AG04449 (cell line): ENCODE data around the gene KRAS.
A peak's percentile ranks its signal among the peaks of the same experiment; 100 is the strongest.
"Not testable (repeated sequence)": the region's sequence is repeated elsewhere in the genome, so short reads cannot be mapped to it uniquely, and the experiment has no call there.

Experiments
- CTCF ChIA-PET: fragments of 350-600 bp; formaldehyde crosslinking; extraction: SDS; loops from one replicate; lab custom pipeline; 2021; ENCODE audit warnings: antibody characterized with exemption; lab: Yijun Ruan, JAX
- POLR2A ChIA-PET: fragments of 400-600, 350-600 bp; formaldehyde crosslinking; extraction: SDS; loops from one replicate; lab custom pipeline; 2020; ENCODE audit warnings: antibody characterized with exemption, inconsistent platforms; lab: Yijun Ruan, JAX
- DNase-seq: peaks from one replicate; pipeline ENCODE4 v3.0.0-alpha.2; 2010; ENCODE audit warnings: low read depth, low spot score
- H3K4me3 ChIP-seq: 2 replicates; pipeline ENCODE4 v1.5.1; 2011; ENCODE audit warnings: low read depth, mild to moderate bottlenecking, control low read depth, low read length
- TF ChIP-seq, protein P1 (sequence below): IDR thresholded peaks from one replicate; pipeline ENCODE4 v1.5.1; 2011; ENCODE audit warnings: mild to moderate bottlenecking, moderate library complexity, low read length, control low read depth, inconsistent platforms; ENCODE audit not compliant: insufficient read depth; ENCODE audit errors: missing control alignments

The KRAS gene

GRCh38 chr12:25250744-25251730, at the start of gene KRAS:
TSS of gene KRAS (minus strand) at chr12:25250929.
- peak within 1 kb of the TSS; percentile 93 for H3K4me3 ChIP-seq
- TF ChIP-seq, protein P1, sequence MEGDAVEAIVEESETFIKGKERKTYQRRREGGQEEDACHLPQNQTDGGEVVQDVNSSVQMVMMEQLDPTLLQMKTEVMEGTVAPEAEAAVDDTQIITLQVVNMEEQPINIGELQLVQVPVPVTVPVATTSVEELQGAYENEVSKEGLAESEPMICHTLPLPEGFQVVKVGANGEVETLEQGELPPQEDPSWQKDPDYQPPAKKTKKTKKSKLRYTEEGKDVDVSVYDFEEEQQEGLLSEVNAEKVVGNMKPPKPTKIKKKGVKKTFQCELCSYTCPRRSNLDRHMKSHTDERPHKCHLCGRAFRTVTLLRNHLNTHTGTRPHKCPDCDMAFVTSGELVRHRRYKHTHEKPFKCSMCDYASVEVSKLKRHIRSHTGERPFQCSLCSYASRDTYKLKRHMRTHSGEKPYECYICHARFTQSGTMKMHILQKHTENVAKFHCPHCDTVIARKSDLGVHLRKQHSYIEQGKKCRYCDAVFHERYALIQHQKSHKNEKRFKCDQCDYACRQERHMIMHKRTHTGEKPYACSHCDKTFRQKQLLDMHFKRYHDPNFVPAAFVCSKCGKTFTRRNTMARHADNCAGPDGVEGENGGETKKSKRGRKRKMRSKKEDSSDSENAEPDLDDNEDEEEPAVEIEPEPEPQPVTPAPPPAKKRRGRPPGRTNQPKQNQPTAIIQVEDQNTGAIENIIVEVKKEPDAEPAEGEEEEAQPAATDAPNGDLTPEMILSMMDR: no peak
- peak; percentile 92 for DNase-seq
- POLR2A ChIA-PET: interaction anchor here (0.6 to 1.5 kb wide), 5 partner anchors 8 to 136 kb away, joined by 3 to 12 read pairs (median 4); no protein-coding TSS in a partner anchor
- CTCF ChIA-PET: interaction anchor here (1.0 to 3.0 kb wide), 6 partner anchors 9 to 305 kb away, joined by 3 to 13 read pairs (median 4); no protein-coding TSS in a partner anchor

GRCh38 chr12:25296381-25296780, 45.7 kb upstream of the KRAS start:
- POLR2A ChIA-PET: no interaction called here
- CTCF ChIA-PET: interaction anchor here (2.5 kb wide), 1 partner anchor 55 kb away, joined by 6 read pairs; no protein-coding TSS in a partner anchor
- no peak for DNase-seq
- TF ChIP-seq, protein P1: no peak
- H3K4me3 ChIP-seq: no peak overlapping the region

DNA sequence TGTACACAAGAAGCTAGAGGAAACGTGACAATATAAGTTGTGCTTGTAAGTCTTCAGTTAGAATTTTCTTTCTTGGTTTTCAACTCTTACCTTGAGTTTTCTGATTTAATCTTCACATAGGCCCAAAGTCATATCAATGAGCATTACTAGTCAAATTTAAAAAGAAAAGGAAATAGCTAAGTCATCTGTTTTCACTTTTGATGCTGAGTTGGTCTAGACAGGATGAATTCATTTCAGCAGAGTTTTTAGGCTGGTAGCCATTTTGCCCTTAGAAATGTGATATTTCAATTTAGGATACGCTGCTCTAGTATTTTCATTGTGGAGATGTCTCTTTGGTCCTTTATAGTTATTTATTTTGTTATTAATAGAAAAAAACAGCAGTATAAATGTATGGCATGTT, 44.6 kb upstream of the KRAS start:
- DNase-seq: no peak
- TF ChIP-seq, protein P1: no peak
- CTCF ChIA-PET: interaction anchor here (2.5 kb wide), 1 partner anchor 54 kb away, joined by 6 read pairs; no protein-coding TSS in a partner anchor
- POLR2A ChIA-PET: interaction anchor here (0.5 kb wide), 1 partner anchor 90 kb away, joined by 4 read pairs; no protein-coding TSS in a partner anchor
- no peak overlapping the region for H3K4me3 ChIP-seq

DNA sequence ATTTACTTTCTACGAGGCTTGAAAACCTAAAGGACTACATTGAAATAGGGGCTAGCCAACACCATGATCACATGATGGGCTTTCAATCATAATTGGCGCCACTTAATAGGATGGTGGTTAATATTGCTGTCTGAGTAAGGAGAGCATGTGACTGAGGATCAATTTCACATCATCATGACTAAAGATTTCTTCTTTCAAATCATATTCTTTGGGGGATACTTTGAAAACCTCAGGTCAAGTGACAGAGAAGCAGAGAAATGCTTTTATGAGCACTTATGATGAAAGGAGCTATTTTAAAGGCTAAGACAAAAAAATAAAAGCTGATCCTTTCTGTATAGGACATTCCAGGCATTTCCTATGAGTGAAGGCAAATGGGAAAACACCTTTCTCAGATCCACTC, 42.9 kb upstream of the KRAS start:
- TF ChIP-seq, protein P1: no peak
- no peak overlapping the region for H3K4me3 ChIP-seq
- CTCF ChIA-PET: interaction anchor here (1.0 kb wide), 1 partner anchor 12 kb away, joined by 3 read pairs; no protein-coding TSS in a partner anchor
- POLR2A ChIA-PET: no interaction called here
- DNase-seq: no peak

DNA sequence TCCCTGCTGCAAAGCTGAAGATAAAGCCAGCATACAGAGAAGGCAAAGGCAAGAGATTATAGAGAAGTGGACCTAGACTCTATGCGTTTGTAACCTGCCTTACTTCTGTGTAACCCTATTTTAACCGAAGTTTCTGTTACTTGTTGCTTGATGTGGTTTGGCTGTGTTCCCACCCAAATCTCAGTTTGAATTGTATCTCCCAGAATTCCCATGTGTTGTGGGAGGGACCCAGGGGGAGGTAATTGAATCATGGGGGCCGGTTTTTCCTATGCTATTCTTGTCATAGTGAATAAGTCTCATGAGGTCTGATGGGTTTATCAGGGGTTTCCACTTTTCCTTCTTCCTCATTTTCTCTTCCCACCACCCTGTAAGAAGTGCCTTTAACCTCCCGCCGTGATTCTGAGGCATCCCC, 42.1 kb upstream of the KRAS start:
- DNase-seq, H3K4me3 ChIP-seq, POLR2A ChIA-PET: not testable (repeated sequence)
- CTCF ChIA-PET: interaction anchor here (1.0 kb wide), 1 partner anchor 11 kb away, joined by 3 read pairs; no protein-coding TSS in a partner anchor

DNA sequence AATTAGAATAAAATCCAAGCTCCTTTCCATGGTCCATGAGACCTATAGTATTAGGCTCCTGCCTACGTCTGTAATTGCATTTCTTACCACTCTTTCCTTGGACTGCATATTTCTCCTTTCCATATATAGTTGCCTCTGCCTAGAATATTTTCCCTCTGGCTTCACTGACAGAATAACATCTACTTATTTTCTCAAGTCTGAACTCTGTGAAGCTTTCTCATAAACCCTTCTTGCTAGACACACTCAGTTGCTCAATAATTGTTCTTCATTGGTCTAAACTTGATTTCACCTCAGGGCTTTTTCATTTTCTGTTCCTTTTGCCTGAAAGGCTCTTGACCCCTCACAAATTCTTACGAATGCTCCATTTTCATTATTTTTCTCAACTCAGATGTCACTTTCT, 36.9 kb upstream of the KRAS start:
- ChIA-PET CTCF (interaction anchor here (1.1 kb wide), 1 partner anchor 11 kb away, joined by 4 read pairs; no protein-coding TSS in a partner anchor), POLR2A (no interaction called here)
- H3K4me3 ChIP-seq: no peak overlapping the region
- TF ChIP-seq, protein P1: no peak
- no peak for DNase-seq
